H4 (cell line): ENCODE measurements around the gene RNPC3. TPM values are rescaled to one million over a fixed set of nuclear protein-coding genes. Genes with fewer than 3 reads are reported as not detected.
"Not testable (repeated sequence)": the region's sequence is repeated elsewhere in the genome, so short reads cannot be mapped to it uniquely, and the experiment has no call there.

Experiments used
- DNase-seq: peaks from one replicate; pipeline ENCODE4 v3.0.0-alpha.2; 2015; ENCODE audit warnings: low spot score
- total RNA-seq: library from RNA; depleted of rRNA; stranded (reverse); fragments of >200 nt; shearing (Covaris generic); gene quantifications from 2 replicates; pipeline ENCODE4 v1.2.3, GENCODE V29; 2014; rRNA removed

RNPC3 gene
- total RNA-seq, 1 experiment from 2014 or later = 9.1 TPM

- no peak for DNase-seq
These were observed 22.3 kb downstream of the RNPC3 start for GRCh38 chr1:103547840-103548239.

GRCh38 chr1:103560427-103560826 is 34.9 kb downstream of the RNPC3 start:
- no peak for DNase-seq

- DNase-seq = not testable (repeated sequence)
These were observed 35.6 kb downstream of the RNPC3 start for GRCh38 chr1:103561124-103561523.

GRCh38 chr1:103561643-103562395 is 36.3 kb downstream of the RNPC3 start:
- no peak for DNase-seq

- no peak for DNase-seq
These were observed 37.6 kb downstream of the RNPC3 start for GRCh38 chr1:103563056-103563455.

- no peak for DNase-seq
These were observed 44.0 kb downstream of the RNPC3 start for GRCh38 chr1:103569493-103569892.

GRCh38 chr1:103571289-103571688 is 45.8 kb downstream of the RNPC3 start, which contains the start of gene AMY2B:
AMY2B (plus strand) TSS chr1:103571589; CDS start chr1:103571603, 14 bp downstream.
- not testable (repeated sequence) for DNase-seq

GRCh38 chr1:103576065-103576464 is 50.6 kb downstream of the RNPC3 start:
- no peak for DNase-seq

- DNase-seq = not testable (repeated sequence)
These were observed 51.3 kb downstream of the RNPC3 start for GRCh38 chr1:103576784-103577183.

GRCh38 chr1:103582464-103582863 is 57.0 kb downstream of the RNPC3 start:
- DNase-seq = no peak

GRCh38 chr1:103583887-103584286 is 58.4 kb downstream of the RNPC3 start:
- DNase-seq = no peak

GRCh38 chr1:103584537-103584936 is 59.0 kb downstream of the RNPC3 start:
- no peak for DNase-seq

GRCh38 chr1:103602740-103603139 is 77.2 kb downstream of the RNPC3 start:
- not testable (repeated sequence) for DNase-seq

Other genes starting within 250 kb of the RNPC3 start
- 0.41 and 0.76 TPM in 2 replicates for gene AMY2B, start 45.9 kb downstream of the RNPC3 start, total RNA-seq
- not detected in 2 replicates for gene AMY2A, start 91.7 kb downstream of the RNPC3 start, total RNA-seq
- not detected in 2 replicates for gene AMY1A, start 130.1 kb downstream of the RNPC3 start, total RNA-seq
- gene AMY1B, start 170.5 kb downstream of the RNPC3 start, total RNA-seq = not detected in 2 replicates
- gene AMY1C, start 224.2 kb downstream of the RNPC3 start, total RNA-seq = not detected in 2 replicates